Hepatocyte (in vitro differentiated cells): ENCODE measurements around the gene HEPACAM. TPM values are rescaled to one million over a fixed set of nuclear protein-coding genes. Genes with fewer than 3 reads are reported as not detected.

ENCODE experiments used
- DNase-seq: peaks from one replicate; pipeline ENCODE4 v3.0.0-alpha.2; 2016; ENCODE audit warnings: low spot score
- H2AFZ ChIP-seq: fragments of 200-600 bp; sonication (generic); 2 replicates; pipeline ENCODE4 v1.6.0; 2016; ENCODE audit warnings: antibody characterized with exemption, mild to moderate bottlenecking
- H3K27ac ChIP-seq: fragments of 200-600 bp; sonication (generic); 2 replicates; pipeline ENCODE4 v1.5.1; 2016; ENCODE audit warnings: mild to moderate bottlenecking
- H3K27me3 ChIP-seq: fragments of 200-600 bp; sonication (generic); 2 replicates; pipeline ENCODE4 v1.6.1; 2016
- H3K36me3 ChIP-seq: fragments of 200-600 bp; sonication (generic); replicated peaks from 2 replicates; pipeline ENCODE4 v1.5.1; 2016; ENCODE audit warnings: low read depth; ENCODE audit not compliant: insufficient read depth
- H3K4me1 ChIP-seq: fragments of 200-600 bp; sonication (generic); 2 replicates; pipeline ENCODE4 v1.5.1; 2016; ENCODE audit warnings: mild to moderate bottlenecking, moderate library complexity; ENCODE audit not compliant: insufficient read depth
- H3K4me2 ChIP-seq: fragments of 200-600 bp; sonication (generic); 2 replicates; pipeline ENCODE4 v1.6.0; 2016
- H3K4me3 ChIP-seq: fragments of 200-600 bp; sonication (generic); 2 replicates; pipeline ENCODE4 v1.5.1; 2016; ENCODE audit warnings: mild to moderate bottlenecking
- H3K79me2 ChIP-seq: fragments of 200-600 bp; sonication (generic); 2 replicates; pipeline ENCODE4 v1.6.0; 2017; ENCODE audit warnings: mild to moderate bottlenecking
- H3K9me2 ChIP-seq: fragments of 200-600 bp; sonication (generic); replicated peaks from 2 replicates; pipeline ENCODE4 v1.6.0; 2017; ENCODE audit warnings: mild to moderate bottlenecking; ENCODE audit not compliant: insufficient read depth
- H3K9me3 ChIP-seq: fragments of 200-600 bp; sonication (generic); 2 replicates; pipeline ENCODE4 v1.5.1; 2016; ENCODE audit warnings: low read depth, mild to moderate bottlenecking
- H4K20me1 ChIP-seq: fragments of 200-600 bp; sonication (generic); 2 replicates; pipeline ENCODE4 v1.6.0; 2016; ENCODE audit warnings: mild to moderate bottlenecking; ENCODE audit not compliant: insufficient read depth, poor library complexity, severe bottlenecking
- CTCF ChIP-seq: fragments of 200-600 bp; sonication (generic); IDR thresholded peaks from 2 replicates; pipeline ENCODE4 v1.5.1; 2016; ENCODE audit warnings: antibody characterized with exemption, mild to moderate bottlenecking; ENCODE audit not compliant: poor library complexity
- EZH2 ChIP-seq: fragments of 200-600 bp; sonication (generic); IDR thresholded peaks from 2 replicates; pipeline ENCODE4 v1.6.1; 2016; ENCODE audit warnings: antibody characterized with exemption, mild to moderate bottlenecking, borderline replicate concordance
- EZH2phosphoT487 ChIP-seq: fragments of 200-600 bp; sonication (generic); IDR thresholded peaks from one replicate; pipeline ENCODE4 v1.6.1; 2018; ENCODE audit warnings: antibody characterized with exemption, mild to moderate bottlenecking, low read depth, moderate library complexity; ENCODE audit not compliant: unreplicated experiment, severe bottlenecking
- WGBS: methylation state at CpG from one replicate; pipeline ENCODE4 v1.1.6; 2016; ENCODE audit warnings: low lambda C conversion rate; ENCODE audit errors: missing lambda C conversion rate; 5-methylcytosine and 5-hydroxymethylcytosine counted together
- polyA plus RNA-seq: library from polyadenylated mRNA; unstranded; fragments of >200 nt; fragmentation: Nextera tagmentation; extraction: Ambion mirVana; gene quantifications from 2 replicates; pipeline ENCODE4 v1.2.1, GENCODE V29; 2016
- total RNA-seq: library from RNA; depleted of rRNA; stranded (reverse); fragments of >200 nt; gene quantifications from 2 replicates; pipeline ENCODE4 v1.2.3, GENCODE V29; 2014

The HEPACAM gene
- total and polyA plus RNA-seq, 2 experiments from 2014 or later = 0.07 TPM; not detected in 1

GRCh38 chr11:124897674-124898262 lies 38.1 kb downstream of the HEPACAM start, which contains the start of gene ROBO4:
ROBO4 (minus strand) TSS chr11:124897865; CDS start chr11:124897795, 70 bp downstream.
- H3K4me2 ChIP-seq = no peak within 1 kb of the TSS
- H3K36me3 ChIP-seq = no peaks in the 10 kb centered on the region
- TF ChIP-seq EZH2 (no peak), CTCF (no peak)
- no peaks in the 10 kb centered on the region for H3K79me2 ChIP-seq
- H3K9me2 ChIP-seq = no peaks in the 10 kb centered on the region
- peaks cover 29% of the 10 kb centered on the region for H3K27me3 ChIP-seq
- H3K4me3 ChIP-seq = no peak within 1 kb of the TSS
- H2AFZ ChIP-seq = peak within 1 kb of the TSS; percentile 58
- no peak for DNase-seq
- H4K20me1 ChIP-seq = no peaks in the 10 kb centered on the region
- H3K9me3 ChIP-seq = no peaks in the 10 kb centered on the region
- no peaks in the 10 kb centered on the region for H3K4me1 ChIP-seq
- peak within 1 kb of the TSS; percentile 71 for H3K27ac ChIP-seq
- WGBS = 73% methylated on average over 12 of the region's 12 CpGs

GRCh38 chr11:124896821-124897391 lies 38.9 kb downstream of the HEPACAM start:
- peaks cover 25% of the 10 kb centered on the region for H3K27me3 ChIP-seq
- no peaks in the 10 kb centered on the region for H3K4me1 ChIP-seq
- DNase-seq = no peak
- H3K9me3 ChIP-seq = no peaks in the 10 kb centered on the region
- no peaks in the 10 kb centered on the region for H3K79me2 ChIP-seq
- H3K9me2 ChIP-seq = no peaks in the 10 kb centered on the region
- no peak overlapping the region for H3K4me2 ChIP-seq
- no peak overlapping the region for H2AFZ ChIP-seq
- H3K36me3 ChIP-seq = no peaks in the 10 kb centered on the region
- no peak overlapping the region for H3K4me3 ChIP-seq
- H4K20me1 ChIP-seq = no peaks in the 10 kb centered on the region
- WGBS = 95% methylated on average over 8 of the region's 9 CpGs
- H3K27ac ChIP-seq = no peak overlapping the region
- TF ChIP-seq CTCF (no peak), EZH2phosphoT487 (no peak), EZH2 (no peak)

GRCh38 chr11:124896071-124896750 lies 39.6 kb downstream of the HEPACAM start:
- Histone ChIP-seq H3K79me2 (no peaks in the 10 kb centered on the region), H3K36me3 (no peaks in the 10 kb centered on the region), H3K4me1 (no peaks in the 10 kb centered on the region), H3K27ac (no peak overlapping the region), H4K20me1 (no peaks in the 10 kb centered on the region), H3K27me3 (peaks cover 18% of the 10 kb centered on the region), H3K4me2 (no peak overlapping the region), H3K4me3 (no peak overlapping the region), H2AFZ (no peak overlapping the region), H3K9me2 (no peaks in the 10 kb centered on the region), H3K9me3 (no peaks in the 10 kb centered on the region)
- no peak for DNase-seq
- TF ChIP-seq EZH2phosphoT487 (no peak), EZH2 (no peak), CTCF (no peak)
- 91% methylated on average over 13 of the region's 16 CpGs for WGBS
